GM18502 (cell line): ENCODE data around the gene MKS1.

Experiments used
- ATAC-seq: cut with Tn5 transposase; IDR thresholded peaks from one replicate; pipeline ENCODE4 v1.9.1; 2021; ENCODE audit warnings: mild to moderate bottlenecking; ENCODE audit not compliant: unreplicated experiment, poor library complexity

The MKS1 gene

DNA sequence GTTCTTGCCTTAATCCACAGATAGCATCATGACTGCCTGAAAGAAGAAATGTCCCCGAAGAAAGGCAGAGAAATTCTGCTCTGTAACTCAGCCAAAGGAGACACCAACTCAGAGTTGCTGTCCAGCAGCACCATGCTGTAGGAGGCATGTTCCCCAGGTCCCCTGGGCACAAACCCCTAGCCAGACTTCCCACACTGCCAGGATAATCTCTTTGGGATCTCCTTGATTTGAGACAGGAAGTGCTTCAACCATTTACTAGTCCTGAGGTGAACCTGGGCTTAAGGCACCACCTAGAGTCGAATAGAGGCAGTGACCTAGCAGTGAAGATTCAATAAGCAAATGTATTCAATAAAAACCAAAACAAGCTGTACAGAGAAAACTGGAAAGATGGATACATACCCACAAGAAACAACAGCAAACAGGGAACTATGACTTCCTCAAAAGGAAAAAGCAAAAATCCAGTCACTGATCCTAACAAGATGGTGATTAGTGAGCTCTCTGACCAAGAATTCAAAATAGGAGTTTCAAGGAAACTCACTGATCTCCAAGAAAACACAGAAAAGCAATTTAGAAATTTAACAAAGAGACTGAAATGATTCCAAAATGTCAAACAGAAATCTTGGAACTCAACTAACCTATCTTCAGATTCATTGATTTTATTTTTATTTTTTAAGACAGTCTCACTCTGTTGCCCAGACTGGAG, 46.5 kb downstream of the MKS1 start:
- ATAC-seq: no peak

- ATAC-seq: no peak
These were observed 48.4 kb downstream of the MKS1 start for GRCh38 chr17:58170622-58171021.

- no peak for ATAC-seq
These were observed 52.4 kb downstream of the MKS1 start, which contains the start of gene OR4D2 for GRCh38 chr17:58166682-58167081. OR4D2 (plus strand) TSS chr17:58166982; CDS start chr17:58169656, 2,674 bp downstream.

- no peak for ATAC-seq
These were observed 53.1 kb downstream of the MKS1 start for GRCh38 chr17:58165981-58166380.

DNA sequence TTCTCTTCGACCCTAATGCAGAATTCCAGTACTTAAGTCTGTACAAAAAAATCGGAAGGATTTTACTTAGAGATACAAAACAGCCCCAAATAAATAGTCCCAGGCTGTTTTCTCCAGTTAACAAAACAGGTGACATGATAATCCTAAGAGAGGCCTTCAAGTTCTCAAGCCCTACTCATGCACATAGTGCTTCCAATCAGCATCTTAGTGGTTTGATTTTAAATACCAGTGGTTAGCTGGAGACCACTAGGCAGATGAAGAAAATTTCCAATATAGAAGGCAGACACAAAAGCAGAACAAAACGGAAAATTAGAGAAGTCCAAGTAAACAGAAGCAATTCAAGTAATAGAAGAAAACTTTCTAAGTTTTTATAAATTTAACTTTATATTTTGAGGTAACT, 57.5 kb downstream of the MKS1 start:
- no peak for ATAC-seq

- no peak for ATAC-seq
These were observed 60.9 kb downstream of the MKS1 start for GRCh38 chr17:58158181-58158580.

DNA sequence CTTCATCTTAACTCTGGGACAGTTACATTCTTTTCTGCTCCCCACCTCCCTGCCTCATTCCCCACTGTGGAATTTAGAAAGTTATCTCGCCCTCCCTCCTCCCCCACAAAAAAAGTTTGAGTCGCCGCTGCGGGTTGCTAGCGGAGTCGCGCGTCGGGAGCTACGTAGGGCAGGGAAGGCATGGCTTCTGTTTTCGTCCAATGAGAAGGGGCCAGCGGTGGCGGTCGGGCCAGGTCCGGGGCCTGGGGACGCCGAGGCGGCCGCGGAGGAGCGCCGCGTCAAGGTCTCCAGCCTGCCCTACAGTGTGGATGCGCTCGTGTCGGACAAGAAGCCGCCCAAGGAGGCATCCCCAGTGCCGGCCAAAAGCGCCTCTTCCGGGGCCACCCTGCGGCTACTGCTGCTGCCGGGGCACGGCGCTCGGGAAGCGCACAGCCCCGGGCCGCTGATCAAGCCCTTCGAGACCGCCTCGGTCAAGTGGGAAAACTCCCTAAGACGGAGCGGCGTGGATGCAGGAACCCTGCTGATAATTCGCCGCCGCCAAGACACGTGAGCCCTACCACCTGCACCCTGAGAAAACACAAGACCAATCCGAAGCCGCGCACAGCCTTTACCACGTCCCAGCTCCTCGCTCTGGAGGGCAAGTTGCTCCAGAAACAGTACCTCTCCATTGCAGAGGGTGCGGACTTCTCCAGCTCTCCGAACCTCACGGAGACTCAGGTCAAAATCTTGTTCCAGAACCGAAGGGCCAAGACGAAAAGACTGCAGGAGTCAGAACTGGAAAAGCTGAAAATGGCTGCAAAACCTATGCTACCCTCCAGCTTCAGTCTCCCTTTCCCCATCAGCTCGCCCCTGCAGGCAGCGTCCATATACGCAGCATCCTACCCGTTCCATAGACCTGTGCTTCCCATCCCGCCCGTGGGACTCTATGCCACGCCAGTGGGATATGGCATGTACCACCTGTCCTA, 61.9 kb downstream of the MKS1 start:
- no peak for ATAC-seq
